SU-DHL-6 (cell line): ENCODE data around the gene PPP1R37.

Source experiments
- H2AFZ ChIP-seq: fragments of 200-600 bp; sonication (generic); 2 replicates; pipeline ENCODE4 v1.6.1; 2014; ENCODE audit warnings: low read depth, mild to moderate bottlenecking, moderate library complexity, mixed read lengths, antibody characterized with exemption, low read length; ENCODE audit not compliant: severe bottlenecking
- H3F3A ChIP-seq: fragments of 200-600 bp; shearing (Covaris generic); 2 replicates; pipeline ENCODE4 v1.6.0; 2016; ENCODE audit warnings: antibody characterized with exemption, mild to moderate bottlenecking; ENCODE audit not compliant: insufficient read depth
- H3K27ac ChIP-seq: fragments of 200-600 bp; sonication (generic); 2 replicates; pipeline ENCODE4 v1.5.1; 2016; ENCODE audit warnings: low read depth, mild to moderate bottlenecking, low read length, moderate library complexity, mixed read lengths
- H3K27me3 ChIP-seq: fragments of 200-600 bp; sonication (generic), shearing (Covaris generic); 2 replicates; pipeline ENCODE4 v1.6.0; 2014; ENCODE audit warnings: mild to moderate bottlenecking, low read length
- H3K36me3 ChIP-seq: fragments of 200-600 bp; sonication (generic); 2 replicates; pipeline ENCODE4 v1.6.1; 2014; ENCODE audit warnings: mild to moderate bottlenecking, low read length, mixed read lengths
- H3K4me2 ChIP-seq: fragments of 300-600, 200-600 bp; shearing (Covaris generic), sonication (generic); 2 replicates; pipeline ENCODE4 v1.6.0; 2014; ENCODE audit warnings: low read length, low read depth, mild to moderate bottlenecking; ENCODE audit not compliant: poor library complexity, severe bottlenecking
- H3K4me3 ChIP-seq: fragments of 200-600 bp; sonication (generic); 2 replicates; pipeline ENCODE4 v1.5.1; 2014; ENCODE audit warnings: antibody characterized with exemption, low read length, mild to moderate bottlenecking, mixed read lengths; ENCODE audit not compliant: insufficient read depth, poor library complexity, severe bottlenecking
- H3K79me2 ChIP-seq: fragments of 200-600 bp; sonication (generic); 2 replicates; pipeline ENCODE4 v1.6.1; 2014; ENCODE audit warnings: mild to moderate bottlenecking, low read length, moderate library complexity; ENCODE audit not compliant: insufficient read depth
- H3K9ac ChIP-seq: fragments of 200-600 bp; sonication (generic); 2 replicates; pipeline ENCODE4 v1.7.0; 2014; ENCODE audit warnings: mild to moderate bottlenecking, low read length
- H3K9me2 ChIP-seq: fragments of 200-600 bp; sonication (generic); replicated peaks from 2 replicates; pipeline ENCODE4 v1.6.1; 2014; ENCODE audit warnings: low read length; ENCODE audit not compliant: insufficient read depth
- H3K9me3 ChIP-seq: fragments of 200-600 bp; sonication (generic); 2 replicates; pipeline ENCODE4 v1.6.1; 2014; ENCODE audit warnings: low read length, mixed read lengths; ENCODE audit not compliant: insufficient read depth
- H4K20me1 ChIP-seq: fragments of 200-600 bp; sonication (generic); 2 replicates; pipeline ENCODE4 v1.6.1; 2014; ENCODE audit warnings: low read depth, mild to moderate bottlenecking, antibody characterized with exemption, low read length, moderate library complexity, mixed read lengths
- CTCF ChIP-seq: fragments of 200-600 bp; sonication (generic); IDR thresholded peaks from one replicate; pipeline ENCODE4 v1.5.1; 2017; ENCODE audit warnings: antibody characterized with exemption, mild to moderate bottlenecking, low read length, moderate library complexity; ENCODE audit not compliant: insufficient read depth, poor library complexity, severe bottlenecking
- EZH2phosphoT487 ChIP-seq: fragments of 200-600 bp; sonication (generic), shearing (Covaris generic); conservative IDR thresholded peaks from 2 replicates; pipeline ENCODE4 v1.6.1; 2018; ENCODE audit warnings: mild to moderate bottlenecking, antibody characterized with exemption, low read length, moderate library complexity, mixed read lengths

Gene PPP1R37

GRCh38 chr19:45058622-45059159, 34.3 kb upstream of the PPP1R37 start:
- no peak overlapping the region for H3K4me3 ChIP-seq
- no peak for TF ChIP-seq CTCF
- TF ChIP-seq EZH2phosphoT487 = no peak
- no peaks in the 10 kb centered on the region for H3K9me3 ChIP-seq
- H3K27ac ChIP-seq = no peak overlapping the region
- peaks cover 10% of the 10 kb centered on the region for H3K36me3 ChIP-seq
- H3K9me2 ChIP-seq = no peaks in the 10 kb centered on the region
- H3K9ac ChIP-seq = no peak overlapping the region
- no peaks in the 10 kb centered on the region for H4K20me1 ChIP-seq
- no peak overlapping the region for H2AFZ ChIP-seq
- H3K79me2 ChIP-seq = no peaks in the 10 kb centered on the region
- H3F3A ChIP-seq = no peaks in the 10 kb centered on the region
- H3K4me2 ChIP-seq = no peak overlapping the region
- H3K27me3 ChIP-seq = no peaks in the 10 kb centered on the region

- Histone ChIP-seq H3K27ac (no peak overlapping the region), H3K9me2 (no peaks in the 10 kb centered on the region)
Observed at GRCh38 chr19:45059258-45059965, 33.6 kb upstream of the PPP1R37 start.

GRCh38 chr19:45061965-45062364, 31.0 kb upstream of the PPP1R37 start:
- H3K79me2 ChIP-seq = 0 out of 2 replicates have a peak, but pooled peaks cover 3% of the 10 kb centered on the region
- no peaks in the 10 kb centered on the region for H3F3A ChIP-seq
- no peak overlapping the region for H2AFZ ChIP-seq
- H3K9me3 ChIP-seq = no peaks in the 10 kb centered on the region
- H3K9ac ChIP-seq = no peak overlapping the region
- H3K36me3 ChIP-seq = peaks cover 10% of the 10 kb centered on the region
- H3K27me3 ChIP-seq = no peaks in the 10 kb centered on the region
- H3K4me2 ChIP-seq = no peak overlapping the region
- H4K20me1 ChIP-seq = no peaks in the 10 kb centered on the region
- no peaks in the 10 kb centered on the region for H3K9me2 ChIP-seq
- TF ChIP-seq CTCF (no peak), EZH2phosphoT487 (no peak)
- H3K27ac ChIP-seq = no peak overlapping the region
- no peak overlapping the region for H3K4me3 ChIP-seq

More at GRCh38 chr19:45059258-45059965, 33.6 kb upstream of the PPP1R37 start:
- H4K20me1 ChIP-seq = no peaks in the 10 kb centered on the region
- TF ChIP-seq EZH2phosphoT487 = no peak
- TF ChIP-seq CTCF = peak; percentile 84
- no peaks in the 10 kb centered on the region for H3K27me3 ChIP-seq
- no peak overlapping the region for H3K4me2 ChIP-seq
- H3K36me3 ChIP-seq = peaks cover 10% of the 10 kb centered on the region
- H3K79me2 ChIP-seq = no peaks in the 10 kb centered on the region
- H2AFZ ChIP-seq = no peak overlapping the region
- H3F3A ChIP-seq = no peaks in the 10 kb centered on the region
- no peaks in the 10 kb centered on the region for H3K9me3 ChIP-seq
- no peak overlapping the region for H3K4me3 ChIP-seq
- H3K9ac ChIP-seq = no peak overlapping the region
